ENCODE data around the gene ZNF263. TPM values are rescaled to one million over a fixed set of nuclear protein-coding genes. Genes with fewer than 3 reads are reported as not detected.
A peak's percentile ranks its signal among the peaks of the same experiment; 100 is the strongest.

Gene ZNF263
- total and polyA plus RNA-seq, 9 of the 15 experiments (the other 6 are each of a cell fraction or from before 2014, with no cell fraction given): 4.6 to 48.3 (median 31.8) TPM

DNA sequence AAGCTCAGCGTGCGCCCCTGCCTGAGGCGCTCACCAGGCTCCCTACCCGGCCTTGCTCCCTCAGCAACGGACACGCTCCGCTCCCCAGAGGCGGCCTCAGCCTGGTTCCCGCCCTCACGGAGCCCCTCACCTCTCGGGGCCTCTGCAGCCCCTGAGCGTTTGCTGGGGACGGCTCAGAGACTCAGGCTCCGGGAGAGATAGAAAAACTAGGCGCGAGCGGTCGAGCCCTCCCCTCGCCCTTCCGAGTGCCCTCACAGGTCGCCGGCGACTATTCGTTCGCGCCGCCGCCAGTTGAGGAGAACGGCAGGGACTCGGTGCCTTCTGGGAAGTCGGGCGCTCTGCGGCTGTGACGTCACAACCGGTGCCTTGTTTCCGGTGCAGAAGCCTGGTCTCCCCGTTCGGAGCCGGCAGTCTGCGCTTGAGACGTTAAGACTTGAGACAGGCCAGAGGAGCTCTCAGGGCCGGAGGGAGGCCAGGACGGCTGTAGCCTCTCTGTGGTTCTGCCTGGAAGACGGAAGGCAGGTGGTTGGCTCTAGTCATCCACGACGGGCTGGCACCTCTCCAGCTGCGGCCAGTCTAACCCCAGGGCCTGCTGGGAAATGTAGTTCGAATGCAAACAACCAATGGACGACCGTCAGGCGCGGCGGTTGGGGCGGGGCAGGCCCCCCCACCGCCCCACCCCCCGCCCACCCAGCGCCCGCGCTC is 48.3 kb upstream of the ZNF263 start, which contains the start of gene ZNF200 (continued):
- TF ChIP-seq EHMT2 (IDR thresholded peaks at IDR 0.05): no peak
- TF ChIP-seq ZFP91 (CRISPR knock-in tag; IDR thresholded peaks at IDR 0.05): no peak
- TF ChIP-seq ZNF41 (CRISPR knock-in tag; conservative IDR thresholded peaks at IDR 0.05): 0 out of 2 replicates have a peak, but pooled peaks have one; percentile 25
- 0 out of 2 replicates have a peak, but pooled peaks have one; percentile 27 for TF ChIP-seq FOXO4 (CRISPR knock-in tag; IDR thresholded peaks at IDR 0.05)
- TF ChIP-seq NR1H2 (CRISPR knock-in tag; IDR thresholded peaks at IDR 0.05): 0 out of 2 replicates have a peak, but pooled peaks have one; percentile 51
- no peak for TF ChIP-seq ARID2 (IDR thresholded peaks at IDR 0.05)
- no peak for TF ChIP-seq BRF1 (IDR thresholded peaks at IDR 0.05; ENCODE audit: borderline replicate concordance, extremely low read depth, insufficient read length)
- no peak for TF ChIP-seq NCOA6 (IDR thresholded peaks at IDR 0.05)
- no peak for TF ChIP-seq BDP1 (IDR thresholded peaks at IDR 0.05; ENCODE audit: insufficient read depth, insufficient read length)
- TF ChIP-seq MNT (conservative IDR thresholded peaks at IDR 0.05): peak; percentile 81 to 93
- peak; percentile 84 for TF ChIP-seq DIDO1 (tag; IDR thresholded peaks at IDR 0.05; ENCODE audit: low read depth)
- no peak for TF ChIP-seq ZNF124 (CRISPR knock-in tag; IDR thresholded peaks at IDR 0.05)
- peak in 1 of 2 experiments; percentile 71; a peak in 2 of 4 replicates for TF ChIP-seq CSDE1 (IDR thresholded peaks at IDR 0.05)
- TF ChIP-seq ZNF239 (CRISPR knock-in tag; IDR thresholded peaks at IDR 0.05): no peak
- no peak for TF ChIP-seq POLR3A (IDR thresholded peaks at IDR 0.05; ENCODE audit: borderline replicate concordance, extremely low read depth, insufficient read depth, insufficient read length)
- TF ChIP-seq ZNF143 (CRISPR knock-in tag; IDR thresholded peaks at IDR 0.05): peak; percentile 87
- TF ChIP-seq ZNF764 (CRISPR knock-in tag; IDR thresholded peaks at IDR 0.05; ENCODE audit: low read depth): no peak
- peak; percentile 87; the same call in 1 of the 2 replicates for TF ChIP-seq E2F1 (CRISPR knock-in tag; IDR thresholded peaks at IDR 0.05)
- no peak for TF ChIP-seq ZNF311 (CRISPR knock-in tag; IDR thresholded peaks at IDR 0.05)
- no peak for TF ChIP-seq ZBTB34 (CRISPR knock-in tag; IDR thresholded peaks at IDR 0.05)
- TF ChIP-seq MBD2 (IDR thresholded peaks at IDR 0.05; ENCODE audit: borderline replicate concordance, low read depth): peak; percentile 51; the same call in 1 of the 2 replicates
- TF ChIP-seq SP1 (CRISPR knock-in tag; IDR thresholded peaks at IDR 0.05): peak; percentile 72
